ENCODE results near the gene ATP8A2.

DNA sequence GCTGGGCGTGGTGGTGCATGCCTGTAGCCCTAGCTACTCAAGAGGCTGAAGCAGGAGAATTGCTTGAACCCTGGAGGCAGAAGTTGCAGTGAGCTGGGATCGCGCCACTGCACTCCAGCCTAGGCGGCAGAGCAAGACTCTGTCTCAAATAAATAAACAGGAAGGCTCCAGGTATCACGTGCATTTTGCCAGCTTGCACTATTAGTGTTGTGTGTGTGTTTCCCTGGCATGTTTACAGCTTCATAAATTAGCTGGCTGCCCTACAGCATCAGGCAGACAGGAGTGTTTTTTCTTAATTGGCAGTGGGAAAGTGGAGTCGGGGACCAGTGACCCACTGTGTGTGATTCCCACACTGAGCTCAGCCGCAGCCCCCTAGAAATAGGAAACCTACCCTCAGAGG, 647.5 kb downstream of the ATP8A2 start:
- TF ChIP-seq EZH2 (IDR thresholded peaks at IDR 0.05; ENCODE audit: borderline replicate concordance, control insufficient read depth, low read depth, low read length) (no peak), GABPA (IDR thresholded peaks at IDR 0.05; ENCODE audit: low read depth) (no peak), WRNIP1 (IDR thresholded peaks at IDR 0.05; ENCODE audit: borderline replicate concordance, low read depth, low read length) (no peak), CHD2 (IDR thresholded peaks at IDR 0.05; ENCODE audit: borderline replicate concordance, low read depth, low read length) (no peak), FOXK2 (IDR thresholded peaks at IDR 0.05) (no peak), BHLHE40 (IDR thresholded peaks at IDR 0.05; ENCODE audit: borderline replicate concordance in 1 of 2, low read depth in 2 of 2, low read length in 1 of 2) (no peak), ETV6 (conservative IDR thresholded peaks at IDR 0.05 in 1 of 2, IDR thresholded peaks at IDR 0.05 in 1 of 2; ENCODE audit: borderline replicate concordance in 1 of 2, low read depth in 1 of 2) (no peak)
- TF ChIP-seq, protein P1, sequence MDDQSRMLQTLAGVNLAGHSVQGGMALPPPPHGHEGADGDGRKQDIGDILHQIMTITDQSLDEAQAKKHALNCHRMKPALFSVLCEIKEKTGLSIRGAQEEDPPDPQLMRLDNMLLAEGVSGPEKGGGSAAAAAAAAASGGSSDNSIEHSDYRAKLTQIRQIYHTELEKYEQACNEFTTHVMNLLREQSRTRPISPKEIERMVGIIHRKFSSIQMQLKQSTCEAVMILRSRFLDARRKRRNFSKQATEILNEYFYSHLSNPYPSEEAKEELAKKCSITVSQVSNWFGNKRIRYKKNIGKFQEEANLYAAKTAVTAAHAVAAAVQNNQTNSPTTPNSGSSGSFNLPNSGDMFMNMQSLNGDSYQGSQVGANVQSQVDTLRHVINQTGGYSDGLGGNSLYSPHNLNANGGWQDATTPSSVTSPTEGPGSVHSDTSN (IDR thresholded peaks at IDR 0.05; ENCODE audit: insufficient replicate concordance, low read depth, low read length) = no peak
- TF ChIP-seq, protein P2, sequence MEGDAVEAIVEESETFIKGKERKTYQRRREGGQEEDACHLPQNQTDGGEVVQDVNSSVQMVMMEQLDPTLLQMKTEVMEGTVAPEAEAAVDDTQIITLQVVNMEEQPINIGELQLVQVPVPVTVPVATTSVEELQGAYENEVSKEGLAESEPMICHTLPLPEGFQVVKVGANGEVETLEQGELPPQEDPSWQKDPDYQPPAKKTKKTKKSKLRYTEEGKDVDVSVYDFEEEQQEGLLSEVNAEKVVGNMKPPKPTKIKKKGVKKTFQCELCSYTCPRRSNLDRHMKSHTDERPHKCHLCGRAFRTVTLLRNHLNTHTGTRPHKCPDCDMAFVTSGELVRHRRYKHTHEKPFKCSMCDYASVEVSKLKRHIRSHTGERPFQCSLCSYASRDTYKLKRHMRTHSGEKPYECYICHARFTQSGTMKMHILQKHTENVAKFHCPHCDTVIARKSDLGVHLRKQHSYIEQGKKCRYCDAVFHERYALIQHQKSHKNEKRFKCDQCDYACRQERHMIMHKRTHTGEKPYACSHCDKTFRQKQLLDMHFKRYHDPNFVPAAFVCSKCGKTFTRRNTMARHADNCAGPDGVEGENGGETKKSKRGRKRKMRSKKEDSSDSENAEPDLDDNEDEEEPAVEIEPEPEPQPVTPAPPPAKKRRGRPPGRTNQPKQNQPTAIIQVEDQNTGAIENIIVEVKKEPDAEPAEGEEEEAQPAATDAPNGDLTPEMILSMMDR (IDR thresholded peaks at IDR 0.05 in 2 of 3, conservative IDR thresholded peaks at IDR 0.05 in 1 of 3; ENCODE audit: control insufficient read depth in 2 of 3, extremely low read depth in 1 of 3, insufficient read depth in 1 of 3, low read depth in 3 of 3, low read length in 3 of 3) = no peak
- TF ChIP-seq, protein P3, sequence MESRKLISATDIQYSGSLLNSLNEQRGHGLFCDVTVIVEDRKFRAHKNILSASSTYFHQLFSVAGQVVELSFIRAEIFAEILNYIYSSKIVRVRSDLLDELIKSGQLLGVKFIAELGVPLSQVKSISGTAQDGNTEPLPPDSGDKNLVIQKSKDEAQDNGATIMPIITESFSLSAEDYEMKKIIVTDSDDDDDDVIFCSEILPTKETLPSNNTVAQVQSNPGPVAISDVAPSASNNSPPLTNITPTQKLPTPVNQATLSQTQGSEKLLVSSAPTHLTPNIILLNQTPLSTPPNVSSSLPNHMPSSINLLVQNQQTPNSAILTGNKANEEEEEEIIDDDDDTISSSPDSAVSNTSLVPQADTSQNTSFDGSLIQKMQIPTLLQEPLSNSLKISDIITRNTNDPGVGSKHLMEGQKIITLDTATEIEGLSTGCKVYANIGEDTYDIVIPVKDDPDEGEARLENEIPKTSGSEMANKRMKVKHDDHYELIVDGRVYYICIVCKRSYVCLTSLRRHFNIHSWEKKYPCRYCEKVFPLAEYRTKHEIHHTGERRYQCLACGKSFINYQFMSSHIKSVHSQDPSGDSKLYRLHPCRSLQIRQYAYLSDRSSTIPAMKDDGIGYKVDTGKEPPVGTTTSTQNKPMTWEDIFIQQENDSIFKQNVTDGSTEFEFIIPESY (IDR thresholded peaks at IDR 0.05) = no peak

All from GM12878 (cell line).